D721Med (cell line): Measurements from ENCODE around the gene KMT2E.

Source experiments
- DNase-seq: peaks from one replicate; pipeline ENCODE4 v3.0.0; 2011; ENCODE audit warnings: low spot score; ENCODE audit not compliant: insufficient read length
- FAIRE-seq: peaks from 2 replicates; lab custom pipeline; 2011; peaks lifted over from hg19 to GRCh38; lab: Jason Lieb, UNC
- TF ChIP-seq, protein P1 (sequence below): IDR thresholded peaks from 2 replicates; pipeline ENCODE4 v1.5.1; 2012; ENCODE audit warnings: mild to moderate bottlenecking, control low read depth; ENCODE audit not compliant: insufficient read depth; ENCODE audit errors: missing control alignments

KMT2E gene

DNA sequence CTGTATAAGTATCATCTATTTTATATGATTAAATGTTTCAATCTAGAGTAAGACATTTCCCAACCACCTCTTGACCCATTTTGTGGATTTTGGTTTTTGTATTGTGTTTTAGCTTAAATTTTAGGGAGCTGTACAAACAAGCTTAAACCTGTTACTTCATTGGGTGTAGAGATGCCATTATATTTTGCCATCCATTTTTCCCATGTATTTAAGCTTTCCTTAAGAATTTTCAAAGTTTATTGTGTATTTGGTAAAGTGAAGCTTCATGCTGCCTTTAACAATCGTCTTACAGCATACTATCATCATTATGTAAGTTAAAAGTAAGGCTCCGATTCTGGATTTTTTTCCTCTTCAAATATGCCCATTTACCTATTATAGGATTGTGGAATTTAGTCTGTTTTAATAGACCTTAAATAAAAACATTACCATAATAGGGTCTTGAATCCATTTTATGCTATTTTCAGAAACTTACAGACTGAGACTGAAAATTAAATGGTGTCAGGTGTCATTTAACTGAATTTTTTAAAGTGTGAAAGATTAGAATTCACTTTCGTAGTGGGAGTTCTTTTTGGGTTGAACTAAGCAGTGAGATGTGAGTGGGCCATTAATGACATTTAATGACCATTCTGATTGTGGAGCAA lies 2.2 kb downstream of the KMT2E start:
- DNase-seq (no peak), FAIRE-seq (no peak)

GRCh38 chr7:105016709-105017656 lies 3.0 kb downstream of the KMT2E start:
- DNase-seq (no peak), FAIRE-seq (no peak)
- TF ChIP-seq, protein P1, sequence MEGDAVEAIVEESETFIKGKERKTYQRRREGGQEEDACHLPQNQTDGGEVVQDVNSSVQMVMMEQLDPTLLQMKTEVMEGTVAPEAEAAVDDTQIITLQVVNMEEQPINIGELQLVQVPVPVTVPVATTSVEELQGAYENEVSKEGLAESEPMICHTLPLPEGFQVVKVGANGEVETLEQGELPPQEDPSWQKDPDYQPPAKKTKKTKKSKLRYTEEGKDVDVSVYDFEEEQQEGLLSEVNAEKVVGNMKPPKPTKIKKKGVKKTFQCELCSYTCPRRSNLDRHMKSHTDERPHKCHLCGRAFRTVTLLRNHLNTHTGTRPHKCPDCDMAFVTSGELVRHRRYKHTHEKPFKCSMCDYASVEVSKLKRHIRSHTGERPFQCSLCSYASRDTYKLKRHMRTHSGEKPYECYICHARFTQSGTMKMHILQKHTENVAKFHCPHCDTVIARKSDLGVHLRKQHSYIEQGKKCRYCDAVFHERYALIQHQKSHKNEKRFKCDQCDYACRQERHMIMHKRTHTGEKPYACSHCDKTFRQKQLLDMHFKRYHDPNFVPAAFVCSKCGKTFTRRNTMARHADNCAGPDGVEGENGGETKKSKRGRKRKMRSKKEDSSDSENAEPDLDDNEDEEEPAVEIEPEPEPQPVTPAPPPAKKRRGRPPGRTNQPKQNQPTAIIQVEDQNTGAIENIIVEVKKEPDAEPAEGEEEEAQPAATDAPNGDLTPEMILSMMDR: no peak

More for the DNA sequence above, 2.2 kb downstream of the KMT2E start:
- TF ChIP-seq, protein P1: no peak

GRCh38 chr7:105017657-105018365 lies 3.8 kb downstream of the KMT2E start:
- FAIRE-seq (no peak), DNase-seq (no peak)
- TF ChIP-seq, protein P1: no peak

- TF ChIP-seq, protein P1: no peak
- no peak for FAIRE-seq
- no peak for DNase-seq
Observed at GRCh38 chr7:105019269-105019668, 5.3 kb downstream of the KMT2E start.

GRCh38 chr7:105020926-105021325 lies 6.9 kb downstream of the KMT2E start:
- TF ChIP-seq, protein P1: no peak
- peak; percentile 67 for FAIRE-seq
- no peak for DNase-seq

- peak; percentile 38 for FAIRE-seq
- TF ChIP-seq, protein P1: no peak
Observed at GRCh38 chr7:105021352-105021751, 7.3 kb downstream of the KMT2E start.

More at GRCh38 chr7:105021352-105021751, 7.3 kb downstream of the KMT2E start:
- no peak for DNase-seq
